Measurements from ENCODE around the gene ABO. TPM values are rescaled to one million over a fixed set of nuclear protein-coding genes. Genes with fewer than 3 reads are reported as not detected.
"Not testable (repeated sequence)": the region's sequence is repeated elsewhere in the genome, so short reads cannot be mapped to it uniquely, and the experiment has no call there.

ABO gene
- total and polyA plus RNA-seq, 2 of the 8 experiments (the other 6 are each of a cell fraction or from before 2014, with no cell fraction given), result 0.03 TPM; not detected in 1

- H3K23ac ChIP-seq (ENCODE audit: insufficient read length); FAIRE-seq; H3K18ac ChIP-seq (ENCODE audit: extremely low read depth, low read length); H4K5ac ChIP-seq (ENCODE audit: insufficient read length, low read depth, low read length); H2BK5ac ChIP-seq (ENCODE audit: low read depth, low read length); H2AFZ ChIP-seq (ENCODE audit: low read length); H3K4me3 ChIP-seq (ENCODE audit: extremely low read depth in 1 of 4, insufficient read depth in 2 of 4, low read depth in 3 of 4, low read length in 4 of 4); H3K4me2 ChIP-seq (ENCODE audit: insufficient read depth in 1 of 2, low read depth in 2 of 2, low read length in 2 of 2); H3K79me1 ChIP-seq (ENCODE audit: low read depth, low read length); H2BK20ac ChIP-seq (ENCODE audit: low read length); H3K27ac ChIP-seq (ENCODE audit: low read depth, low read length); H2BK120ac ChIP-seq (replicated peaks; ENCODE audit: low read depth, low read length); H4K8ac ChIP-seq (ENCODE audit: extremely low read depth, insufficient read depth, low read length); H3K9me3 ChIP-seq (ENCODE audit: insufficient read depth in 2 of 2, low read depth in 1 of 2, low read length in 1 of 2); H3K9ac ChIP-seq (replicated peaks in 1 of 4; ENCODE audit: extremely low read depth in 1 of 4, low read depth in 3 of 4, low read length in 3 of 4); H2BK12ac ChIP-seq (ENCODE audit: low read depth, low read length); H4K20me1 ChIP-seq (replicated peaks in 1 of 2; ENCODE audit: control insufficient read depth in 1 of 2, insufficient read depth in 2 of 2, low read length in 2 of 2); H3K27me3 ChIP-seq (replicated peaks in 1 of 4; ENCODE audit: control insufficient read depth in 3 of 4, extremely low read depth in 1 of 4, insufficient read depth in 3 of 4, low read length in 3 of 4); POLR2A ChIA-PET (ENCODE audit: partially characterized antibody); H3K79me2 ChIP-seq (ENCODE audit: control insufficient read depth in 1 of 2, insufficient read depth in 2 of 2, low read length in 2 of 2); H3K4ac ChIP-seq (replicated peaks; ENCODE audit: insufficient read length, low read depth, low read length); H3K36me3 ChIP-seq (ENCODE audit: control insufficient read depth in 2 of 4, insufficient read depth in 4 of 4, low read length in 3 of 4); H3K14ac ChIP-seq (ENCODE audit: insufficient read length); H2AK5ac ChIP-seq (ENCODE audit: low read depth, low read length); H3K56ac ChIP-seq (replicated peaks; ENCODE audit: insufficient read length, low read depth, low read length); H3K23me2 ChIP-seq (ENCODE audit: low read depth, low read length); H3K4me1 ChIP-seq (replicated peaks in 1 of 4; ENCODE audit: control insufficient read depth in 3 of 4, insufficient read depth in 4 of 4, low read length in 3 of 4); H2BK15ac ChIP-seq (ENCODE audit: low read length); H4K91ac ChIP-seq (replicated peaks; ENCODE audit: insufficient read length, low read length); DNase-seq (ENCODE audit: low read depth in 1 of 2, low spot score in 2 of 2): not testable (repeated sequence)
- WGBS, 2 experiments (ENCODE audit: extremely low coverage in 1 of 2, insufficient coverage in 1 of 2, insufficient read length in 1 of 2, insufficient replicate concordance in 2 of 2, low coverage in 1 of 2, low lambda C conversion rate in 2 of 2, missing lambda C conversion rate in 1 of 2), result 82% methylated on average over 18 of the region's 19 CpGs; no CpG with 5 or more reads in 1 of the 2 experiments
- CTCF ChIA-PET (ENCODE audit: partially characterized antibody), result interaction anchor here (1.1 to 1.2 kb wide), 2 partner anchors 32 to 179 kb away, joined by 3 to 4 read pairs; no protein-coding TSS in a partner anchor
Measured at GRCh38 chr9:133218049-133218975, 56.7 kb downstream of the ABO start.
